Stimulated activated CD4-positive, alpha-beta T cell treated with anti-CD3 and anti-CD28 coated beads, TNF-alpha, amount 100 ng/mL, for 4 hours (primary cell): ENCODE measurements around the gene LRRC17.

Source experiments
- DNase-seq, 3 experiments: peaks; one replicate each; pipeline ENCODE4 v3.0.0-alpha.2; 2020; ENCODE audit warnings: low read depth in 3 of 3

The LRRC17 gene, protein sequence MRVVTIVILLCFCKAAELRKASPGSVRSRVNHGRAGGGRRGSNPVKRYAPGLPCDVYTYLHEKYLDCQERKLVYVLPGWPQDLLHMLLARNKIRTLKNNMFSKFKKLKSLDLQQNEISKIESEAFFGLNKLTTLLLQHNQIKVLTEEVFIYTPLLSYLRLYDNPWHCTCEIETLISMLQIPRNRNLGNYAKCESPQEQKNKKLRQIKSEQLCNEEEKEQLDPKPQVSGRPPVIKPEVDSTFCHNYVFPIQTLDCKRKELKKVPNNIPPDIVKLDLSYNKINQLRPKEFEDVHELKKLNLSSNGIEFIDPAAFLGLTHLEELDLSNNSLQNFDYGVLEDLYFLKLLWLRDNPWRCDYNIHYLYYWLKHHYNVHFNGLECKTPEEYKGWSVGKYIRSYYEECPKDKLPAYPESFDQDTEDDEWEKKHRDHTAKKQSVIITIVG

DNA sequence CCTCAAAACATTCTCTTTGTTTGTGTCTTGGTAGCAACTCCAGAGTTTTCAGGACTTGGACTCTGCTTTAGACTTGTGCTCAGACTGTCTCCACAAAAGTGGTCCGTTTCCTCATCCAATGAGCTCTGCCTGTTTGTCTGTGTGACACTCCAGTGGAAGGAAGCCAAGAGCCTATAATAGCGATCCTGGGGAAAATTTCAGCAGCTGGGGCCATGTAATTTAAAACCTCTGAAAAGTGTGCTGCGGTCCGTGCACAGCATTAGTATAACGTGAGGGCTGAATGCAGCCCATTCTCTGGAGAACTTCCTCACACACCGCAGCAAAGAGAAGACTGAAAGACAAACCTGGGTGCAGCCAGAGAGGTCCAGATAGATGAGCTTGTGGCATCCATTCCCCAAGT, at the start of gene LRRC17:
TSS of gene LRRC17 (plus strand) at position 259 of the 400 bp plus-strand sequence. CDS start 20,914 bp downstream, outside the sequence.
- no peak for DNase-seq

DNA sequence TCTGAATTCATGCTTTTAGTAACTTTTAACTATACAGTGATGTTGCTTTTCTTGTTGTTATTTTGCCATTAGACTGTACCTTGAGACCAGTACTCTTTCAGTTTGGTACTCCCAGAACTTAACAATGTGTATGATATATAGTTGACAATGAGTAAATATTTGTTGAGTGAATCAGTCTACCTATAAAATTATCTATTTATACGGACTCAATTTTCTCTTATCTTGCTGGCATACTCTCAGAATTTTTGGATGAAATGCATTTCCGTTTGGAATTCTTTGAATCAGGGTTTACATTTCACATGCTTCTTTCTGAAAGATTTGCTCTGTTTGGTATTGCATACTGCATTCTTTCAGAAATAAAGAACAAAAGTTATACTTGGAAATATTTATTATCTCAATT, 47.8 kb upstream of the LRRC17 start:
- DNase-seq: no peak

DNA sequence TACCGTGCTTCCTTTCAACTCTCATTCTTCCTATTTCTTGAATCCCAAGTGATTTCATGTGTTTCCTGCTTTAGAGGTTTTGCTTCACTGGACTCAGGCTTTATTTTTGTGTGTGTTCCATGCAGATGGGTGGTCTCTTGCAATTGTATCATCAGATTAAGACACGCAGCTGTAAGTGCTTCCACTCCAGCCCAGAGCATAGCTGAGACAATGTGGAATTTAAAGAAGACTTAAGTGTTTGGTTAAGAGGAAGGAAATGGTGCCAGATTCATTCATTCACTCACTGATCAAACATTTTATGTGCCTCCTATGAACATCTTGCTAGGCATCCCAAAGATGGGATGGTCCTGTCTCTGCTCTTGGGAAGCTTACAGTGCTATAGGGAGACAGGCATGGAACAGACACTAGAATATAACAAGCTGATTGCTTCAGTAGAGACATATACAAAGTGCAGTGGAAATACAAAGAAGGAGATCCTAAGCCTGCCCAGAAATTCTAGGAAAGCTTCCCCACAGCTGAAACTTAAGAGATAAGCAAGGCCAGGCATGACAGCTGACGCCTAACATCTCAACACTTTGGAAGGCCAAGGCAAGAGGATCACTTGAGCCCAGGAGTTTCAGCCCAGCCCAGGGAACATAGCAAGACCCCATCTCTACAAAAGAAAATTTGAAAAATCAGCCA, 46.1 kb upstream of the LRRC17 start:
- no peak for DNase-seq

DNA sequence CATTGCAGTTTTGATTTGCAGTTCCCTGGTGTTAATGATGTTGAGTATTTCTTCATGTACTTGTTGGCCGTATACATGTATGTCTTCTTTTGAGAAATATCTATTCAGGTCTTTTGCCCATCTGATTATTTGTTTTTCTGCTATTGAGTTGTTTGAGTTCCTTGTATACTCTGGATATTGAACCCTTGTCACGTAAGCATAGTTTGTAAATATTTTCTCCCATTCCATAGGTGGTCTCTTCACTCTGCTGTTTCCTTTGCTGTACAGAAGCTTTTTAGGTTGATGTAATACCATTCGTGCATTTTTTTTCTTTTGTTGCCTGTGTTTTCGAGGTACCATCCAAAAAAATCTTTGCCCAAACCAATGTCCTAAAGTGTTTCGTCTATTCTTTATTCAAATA, 43.6 kb upstream of the LRRC17 start:
- no peak for DNase-seq

DNA sequence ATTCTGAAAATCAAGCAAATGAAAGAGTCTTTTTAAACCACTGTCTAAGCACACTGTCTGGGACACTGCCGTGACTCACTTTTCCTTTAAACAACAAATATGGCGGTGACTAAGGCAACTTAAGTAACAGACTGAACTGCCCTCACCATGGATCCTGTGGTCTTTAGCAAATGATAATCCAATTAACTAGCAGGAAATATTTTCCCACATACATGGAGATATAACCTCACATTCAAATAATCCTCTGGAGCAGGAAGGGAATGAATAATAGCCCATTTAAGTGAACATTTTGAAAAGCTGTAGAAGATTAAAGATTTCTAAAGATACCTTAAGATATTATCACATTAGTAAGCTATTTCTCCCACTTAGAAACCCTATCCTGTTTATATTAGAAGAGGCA, 40.3 kb upstream of the LRRC17 start:
- DNase-seq: no peak

DNA sequence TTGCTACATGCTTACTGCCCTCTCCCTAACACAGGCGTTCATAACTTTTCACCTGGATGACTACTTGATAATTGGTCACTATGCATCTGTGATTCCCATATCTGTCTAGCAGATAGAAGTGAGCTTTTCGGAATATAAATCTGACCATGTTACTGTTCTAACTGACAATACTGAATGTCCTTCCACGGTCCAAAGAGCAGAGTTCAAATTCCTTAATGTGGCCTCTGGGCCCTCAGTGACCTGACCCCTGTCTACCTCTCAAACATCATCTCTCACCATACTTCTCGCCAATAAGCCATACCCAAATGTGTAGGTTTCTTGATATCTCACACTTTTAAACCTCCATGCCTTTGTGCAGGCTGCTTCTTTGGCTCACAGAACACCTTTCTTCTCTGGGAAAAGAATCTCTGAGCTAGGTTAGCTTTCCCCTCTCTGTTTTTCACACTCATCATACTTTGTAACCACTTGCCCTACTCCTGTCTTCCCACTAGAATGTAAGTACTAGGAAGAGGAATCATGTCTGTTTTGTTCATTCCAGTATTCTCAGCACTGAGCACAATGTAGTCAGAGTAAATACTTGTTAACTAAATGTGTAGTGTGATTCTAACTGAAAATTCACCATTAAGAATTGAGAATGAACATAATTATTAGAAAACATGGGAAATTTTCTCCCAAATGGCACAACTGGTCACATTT, 39.2 kb upstream of the LRRC17 start:
- DNase-seq: no peak

DNA sequence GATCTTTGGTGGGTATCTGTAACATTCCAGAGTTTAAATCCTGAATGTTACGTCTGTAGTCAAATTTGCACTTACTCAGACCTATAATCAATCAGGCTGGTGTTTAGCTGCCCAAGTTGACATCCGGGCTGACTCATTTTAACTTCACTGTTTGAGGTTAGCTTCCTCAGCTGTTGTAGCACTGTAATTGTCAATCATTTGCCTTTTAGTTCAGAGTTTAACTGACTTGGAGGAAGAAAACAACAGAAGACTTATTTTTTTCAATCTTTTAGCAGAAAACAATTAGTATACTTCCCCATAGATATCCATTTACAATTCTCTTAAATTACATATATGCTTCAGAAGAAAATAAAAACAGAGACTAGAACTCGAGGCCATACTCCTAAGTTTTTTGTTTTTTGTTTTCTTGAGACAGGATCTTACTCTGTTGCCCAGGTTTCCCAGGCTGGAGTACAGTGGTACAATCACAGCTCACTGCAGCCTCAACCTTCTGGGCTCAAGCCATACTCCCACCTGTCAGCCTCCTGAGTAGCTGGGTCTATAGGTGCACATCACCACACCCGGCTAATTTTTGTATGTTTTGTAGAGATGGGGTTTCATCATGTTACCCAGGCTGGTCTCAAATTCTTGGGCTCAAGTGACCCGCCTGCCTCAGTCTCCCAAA, 38.5 kb upstream of the LRRC17 start:
- no peak for DNase-seq

DNA sequence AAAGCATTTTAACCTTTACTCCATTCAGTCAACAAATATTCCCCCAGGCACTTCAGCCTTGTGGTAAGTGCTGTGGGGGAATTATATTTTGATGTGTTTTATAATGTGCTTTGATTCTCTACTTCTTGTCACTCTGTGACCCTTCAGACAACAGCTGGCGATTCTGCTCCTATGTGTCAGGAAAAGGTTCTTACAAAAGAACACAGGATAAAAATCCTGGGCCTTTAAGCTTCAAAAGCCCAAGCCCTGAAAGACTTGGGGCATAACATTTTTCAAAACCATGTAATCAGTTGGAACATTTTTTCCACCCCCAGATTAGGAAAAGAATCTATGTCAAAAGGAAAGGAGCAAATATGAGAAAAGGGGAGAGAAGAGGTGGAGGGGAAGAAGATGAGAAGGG, 37.8 kb upstream of the LRRC17 start:
- no peak for DNase-seq

DNA sequence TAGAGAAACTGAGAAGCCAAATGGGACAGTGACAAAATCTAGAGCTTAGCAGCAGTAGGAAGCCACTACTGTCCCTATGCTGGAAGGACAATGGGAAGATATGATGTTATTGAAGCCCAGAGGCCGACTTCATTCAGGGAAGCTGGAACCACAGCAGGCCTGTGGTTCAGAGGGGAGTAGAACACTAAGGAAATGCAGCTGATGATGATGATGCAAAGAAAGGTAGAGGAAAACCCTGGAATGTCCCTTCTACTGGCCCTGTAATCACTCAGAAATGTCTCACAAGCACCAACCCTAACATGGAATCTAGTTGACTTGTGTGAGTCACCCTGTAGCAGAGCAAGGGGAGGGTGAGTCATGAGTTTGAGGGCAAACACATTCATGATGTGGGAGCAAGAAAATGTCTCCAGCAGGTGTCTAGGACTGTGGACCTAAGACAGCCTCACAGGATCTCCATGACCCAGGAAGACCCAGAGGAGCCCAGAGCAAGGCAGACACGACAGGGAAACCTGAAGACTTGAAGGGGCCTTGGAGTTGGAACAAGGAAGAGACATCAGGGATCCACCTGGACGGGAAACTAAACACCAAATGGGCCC, 37.0 kb upstream of the LRRC17 start:
- DNase-seq: peak in 1 of 3 experiments; percentile 1

DNA sequence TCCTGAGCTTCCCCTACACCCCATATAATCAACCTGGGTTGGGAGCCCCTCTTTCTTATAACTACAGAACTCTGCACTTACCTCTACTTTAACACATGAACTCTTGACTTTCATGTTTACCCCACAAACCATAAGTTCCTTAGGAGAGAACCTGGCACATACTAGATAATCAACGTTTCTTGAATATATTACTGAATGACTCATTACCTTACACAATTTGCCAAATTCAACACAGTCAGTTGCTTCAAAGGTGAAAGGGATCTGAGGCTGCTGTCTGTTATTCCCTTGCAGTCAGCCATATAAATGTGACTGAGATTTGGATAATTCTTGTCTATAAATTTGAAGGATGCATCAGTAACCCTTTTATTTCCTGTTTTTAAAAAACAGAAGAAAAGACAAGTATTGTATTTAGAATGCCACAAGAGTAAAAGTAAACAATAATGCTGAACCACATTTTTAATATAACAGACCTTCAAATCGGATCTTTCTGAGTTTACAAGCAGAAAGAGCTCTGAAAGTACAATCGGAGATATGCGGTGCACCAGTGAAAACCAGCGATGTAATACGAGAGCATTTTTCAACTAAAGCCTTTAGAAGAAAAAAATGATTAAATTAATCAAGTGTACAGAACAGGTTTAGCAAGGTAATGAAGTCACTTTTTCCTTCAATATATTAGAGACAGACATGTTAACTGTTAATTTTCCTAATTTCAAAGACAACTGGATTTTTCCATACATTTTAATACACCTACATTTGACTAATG, 29.5 kb upstream of the LRRC17 start:
- no peak for DNase-seq

DNA sequence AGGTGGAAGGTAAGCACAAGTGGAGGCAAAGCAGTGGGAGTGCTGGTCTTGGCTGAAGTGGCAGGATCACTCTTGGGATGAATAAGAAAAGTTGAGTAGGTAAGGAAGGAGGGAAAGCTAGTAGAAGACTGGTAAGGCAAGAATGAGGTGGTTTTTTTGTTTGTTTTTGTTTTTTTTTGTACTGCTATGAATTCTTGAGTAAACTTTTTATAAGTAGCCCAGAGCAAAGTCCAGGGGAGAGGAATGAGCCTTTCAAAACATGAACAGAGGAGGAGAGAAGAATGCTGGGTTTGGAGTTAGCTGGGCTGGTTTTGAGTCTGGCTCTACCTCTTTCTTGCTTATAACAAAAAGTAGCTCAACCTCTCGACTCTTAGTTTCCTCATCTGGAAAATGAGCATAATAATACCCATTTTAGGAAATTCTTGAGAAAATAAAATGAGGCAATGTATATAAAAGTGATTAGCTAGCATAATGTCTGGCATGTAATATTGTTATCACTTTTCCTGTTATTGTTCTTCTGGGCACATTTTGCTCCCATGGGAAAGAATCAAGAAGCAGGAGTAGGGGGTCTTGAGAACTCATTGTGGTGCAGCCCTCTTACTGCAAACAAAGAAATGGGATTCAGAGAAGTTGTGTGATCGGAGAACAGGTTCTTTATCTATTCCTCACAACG, 24.1 kb upstream of the LRRC17 start:
- no peak for DNase-seq

DNA sequence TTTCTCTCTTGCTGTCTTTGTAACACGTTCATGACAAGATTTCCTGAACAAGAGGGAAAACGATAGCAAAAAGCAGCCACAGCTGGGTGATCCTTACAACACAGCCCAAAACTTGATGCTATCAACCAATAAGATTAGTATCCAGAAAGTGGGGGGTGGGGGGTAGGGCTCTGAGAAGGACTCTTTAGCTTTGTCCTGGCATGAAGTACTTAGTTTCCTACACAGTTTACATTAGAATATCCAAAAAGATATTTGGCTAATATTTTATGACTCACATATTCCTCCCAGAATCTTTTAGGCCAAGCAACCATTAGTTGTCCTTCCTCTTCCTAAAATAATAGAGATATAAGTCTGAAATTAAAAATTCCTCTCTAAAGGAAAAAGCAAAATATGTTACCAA, 22.9 kb upstream of the LRRC17 start:
- DNase-seq: no peak

DNA sequence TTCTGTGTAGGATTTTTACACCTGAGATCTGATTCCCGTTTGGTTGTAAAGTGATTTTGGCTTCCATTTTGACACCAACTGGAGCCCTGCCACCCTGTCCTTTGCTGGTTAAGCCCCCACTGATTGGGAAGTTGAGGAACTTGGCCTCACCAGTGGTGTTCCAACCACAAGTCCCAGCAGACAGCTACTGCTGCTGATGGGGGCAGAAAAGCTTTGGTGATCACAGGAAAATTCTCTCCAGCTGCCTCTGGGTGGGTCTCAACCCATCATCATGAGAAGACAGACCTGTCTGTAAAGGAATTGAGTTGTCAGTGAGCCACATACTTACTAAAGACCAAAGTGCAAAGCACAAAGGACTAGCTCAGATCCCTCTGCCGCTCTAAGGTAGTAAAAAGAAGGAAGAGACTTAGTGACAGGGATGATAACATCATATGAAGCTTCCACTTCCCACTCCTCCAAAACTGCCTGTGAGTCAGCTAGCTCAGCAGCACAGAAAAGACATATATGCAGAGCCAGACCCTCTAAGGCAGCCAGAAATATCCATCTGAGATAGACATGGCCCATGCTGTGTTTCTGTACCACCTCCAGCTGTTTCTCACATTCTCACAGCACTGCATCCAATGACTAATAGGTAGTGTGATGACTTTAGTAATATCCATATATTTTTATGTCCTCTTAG, 22.4 kb upstream of the LRRC17 start:
- DNase-seq: no peak

DNA sequence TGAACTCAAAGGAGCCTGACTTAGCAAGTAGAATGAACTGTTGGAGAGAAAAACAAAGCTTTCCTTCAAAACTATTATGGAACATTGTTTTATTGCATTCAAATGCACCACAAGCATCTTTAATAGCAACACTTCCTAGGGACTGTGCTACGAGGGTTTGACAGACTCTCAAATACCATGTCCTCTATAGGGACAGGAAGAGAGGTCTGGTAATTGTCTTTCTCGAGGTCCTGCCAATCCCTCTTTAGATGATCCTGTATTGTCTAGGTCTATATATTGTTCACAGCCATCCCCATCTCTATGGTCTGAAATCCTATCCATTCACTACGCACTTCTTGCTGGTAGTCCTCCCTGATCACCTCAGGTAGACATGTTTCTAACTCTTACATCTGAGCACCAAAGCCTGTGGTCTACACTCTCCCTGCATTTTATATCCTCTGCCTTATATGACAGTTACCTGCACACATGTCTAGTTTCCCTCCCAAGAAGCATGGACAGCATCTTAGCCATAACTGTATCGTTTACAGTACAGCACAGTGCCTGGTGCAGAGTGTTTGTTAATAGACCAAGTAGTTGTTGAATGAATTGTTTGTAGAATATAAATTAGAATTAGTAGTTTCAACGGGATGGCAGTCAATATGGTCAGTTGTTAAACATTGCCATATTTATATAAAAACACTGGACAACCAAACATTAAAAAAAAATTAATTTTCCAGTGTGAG, 21.7 kb upstream of the LRRC17 start:
- DNase-seq: no peak

DNA sequence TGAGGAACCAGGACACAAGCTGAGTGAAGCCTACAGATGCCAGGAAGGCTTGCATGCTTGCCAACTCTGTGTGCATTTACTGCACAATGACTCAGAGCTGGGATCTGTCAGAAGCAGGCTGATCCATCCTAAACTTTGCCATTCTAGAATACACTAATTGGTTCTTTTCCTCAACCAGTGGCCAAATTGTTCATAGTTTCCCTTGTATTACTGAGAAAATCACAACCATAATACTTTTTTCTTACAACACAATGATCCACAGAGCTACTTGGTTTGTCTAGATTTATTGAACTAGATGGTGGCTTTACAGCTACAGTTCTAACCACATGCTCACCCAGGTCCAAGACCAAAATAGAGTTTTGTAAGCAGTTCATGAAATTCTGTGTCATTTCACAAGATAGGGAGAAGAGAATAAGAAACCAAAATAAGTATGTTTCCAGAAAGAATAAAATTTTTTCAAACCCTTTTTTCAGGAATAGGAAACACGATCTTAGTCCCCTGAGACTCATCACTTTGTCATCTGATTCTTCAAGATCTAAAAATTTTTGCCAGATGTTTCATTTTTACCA, 21.0 kb upstream of the LRRC17 start:
- DNase-seq: no peak

DNA sequence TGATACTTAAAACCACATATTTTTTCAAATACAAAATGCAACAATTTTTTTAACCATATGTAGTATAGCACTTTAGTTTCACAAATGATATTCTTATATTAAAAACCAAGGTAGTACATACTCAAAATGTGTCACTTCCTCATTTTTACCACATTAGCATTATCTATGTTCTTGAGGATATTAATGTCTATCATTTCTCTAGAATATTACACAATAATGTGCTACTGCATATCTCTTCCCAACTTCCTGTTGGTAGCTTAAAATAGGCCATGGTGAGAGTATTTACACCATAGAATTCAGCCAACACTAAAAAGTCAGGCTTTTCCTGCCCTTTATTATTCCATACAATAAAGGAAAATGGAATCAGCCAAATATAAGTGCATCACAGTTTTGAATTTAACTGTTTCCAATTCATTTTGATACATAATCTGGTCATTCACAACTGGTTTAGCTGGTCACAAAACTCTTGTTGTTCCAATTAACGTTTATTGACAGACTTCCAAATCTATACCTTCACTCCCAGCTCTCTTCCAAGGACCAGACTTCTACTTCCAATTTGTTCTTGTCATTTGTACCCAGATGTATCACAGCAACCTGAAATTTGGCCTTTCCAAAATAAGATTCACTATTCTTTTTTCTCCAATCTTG, 20.0 kb upstream of the LRRC17 start:
- no peak for DNase-seq

DNA sequence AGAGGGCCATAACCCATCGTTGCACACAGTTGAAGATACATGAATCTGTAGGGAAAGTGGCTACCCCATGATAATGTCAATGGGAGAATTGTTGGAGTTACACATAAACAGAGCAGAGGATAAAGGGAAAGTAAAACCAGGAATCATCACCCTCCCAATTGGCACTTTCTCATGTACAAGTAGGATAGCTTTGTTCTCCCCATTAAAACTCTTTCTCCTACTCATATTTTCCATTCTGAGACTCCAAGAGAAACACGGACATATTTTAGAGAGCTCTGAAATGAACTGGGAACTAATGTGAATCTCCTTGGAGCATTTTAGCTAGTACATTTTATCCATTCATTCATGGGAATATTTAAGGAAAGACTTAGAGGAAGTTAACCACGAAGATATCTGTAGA, 17.2 kb upstream of the LRRC17 start:
- no peak for DNase-seq

DNA sequence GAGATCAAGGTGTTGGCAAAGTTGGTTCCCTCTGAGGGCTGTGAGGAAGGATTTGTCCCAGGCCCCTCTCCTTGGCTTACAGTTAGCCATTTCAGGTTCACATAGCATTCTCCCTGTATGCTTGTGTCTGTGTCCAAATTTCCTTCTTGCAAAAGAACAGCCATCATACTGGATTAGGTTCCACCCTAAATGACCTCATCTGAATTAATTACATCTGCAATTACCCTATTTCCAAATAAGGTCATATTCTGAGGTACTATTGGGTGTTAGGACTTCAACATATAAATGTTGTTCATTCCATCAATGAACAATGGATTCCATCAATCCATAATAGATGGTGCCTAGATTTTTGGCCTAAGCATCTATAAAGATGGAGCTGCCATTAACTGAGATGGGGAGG, 16.2 kb upstream of the LRRC17 start:
- no peak for DNase-seq
